ENCODE measurements around the gene ESYT2. TPM values are rescaled to one million over a fixed set of nuclear protein-coding genes. Genes with fewer than 3 reads are reported as not detected.

The ESYT2 gene
- total RNA-seq, 1 experiment from 2014 or later, result 59.4 TPM

- no peaks in the 10 kb centered on the region for H3K4me1 Mint-ChIP-seq (ENCODE audit: low read depth, unreplicated experiment)
- ChIA-PET CTCF (no interaction called here), POLR2A (no interaction called here)
- no peaks in the 10 kb centered on the region for H3K9me3 Mint-ChIP-seq (ENCODE audit: unreplicated experiment)
- no peak for TF ChIP-seq CTCF (IDR thresholded peaks at IDR 0.05; ENCODE audit: insufficient read depth in 1 of 2, low read depth in 1 of 2, low read length in 1 of 2, severe bottlenecking in 1 of 2, unreplicated experiment in 1 of 2)
- no peaks in the 10 kb centered on the region for H3K27me3 Mint-ChIP-seq (ENCODE audit: insufficient read depth, unreplicated experiment)
- no peaks in the 10 kb centered on the region for H3K36me3 ChIP-seq (ENCODE audit: control insufficient read depth, insufficient read depth, low read length)
- H3K27ac Mint-ChIP-seq (ENCODE audit: unreplicated experiment), result no peak overlapping the region
- H3K4me1 ChIP-seq, result no peaks in the 10 kb centered on the region
- H3K9me3 ChIP-seq, result no peaks in the 10 kb centered on the region
- H3K4me3 ChIP-seq (ENCODE audit: low read depth, low read length), result no peak overlapping the region
- no peak overlapping the region for H3K4me3 Mint-ChIP-seq (ENCODE audit: unreplicated experiment)
- H3K27me3 ChIP-seq (replicated peaks; ENCODE audit: control insufficient read depth, insufficient read depth, low read length), result no peaks in the 10 kb centered on the region
- intact Hi-C loops (cut with micrococcal nuclease; ENCODE audit: unreplicated experiment), result no loop called here
- peaks cover 47% of the 10 kb centered on the region for H3K36me3 Mint-ChIP-seq (ENCODE audit: insufficient read depth, unreplicated experiment)
- no peak for DNase-seq
- no TSS peak for BruUV-seq (replicated peaks)
Observed at GRCh38 chr7:158751199-158751598, 78.1 kb downstream of the ESYT2 start.

GRCh38 chr7:158750702-158751101 lies 78.6 kb downstream of the ESYT2 start:
- H3K36me3 Mint-ChIP-seq (ENCODE audit: insufficient read depth, unreplicated experiment), result peaks cover 49% of the 10 kb centered on the region
- CTCF ChIA-PET, result no interaction called here
- no peak overlapping the region for H3K27ac Mint-ChIP-seq (ENCODE audit: unreplicated experiment)
- no peaks in the 10 kb centered on the region for H3K4me1 ChIP-seq
- H3K27me3 Mint-ChIP-seq (ENCODE audit: insufficient read depth, unreplicated experiment), result no peaks in the 10 kb centered on the region
- no peaks in the 10 kb centered on the region for H3K9me3 Mint-ChIP-seq (ENCODE audit: unreplicated experiment)
- no peaks in the 10 kb centered on the region for H3K9me3 ChIP-seq
- no peaks in the 10 kb centered on the region for H3K27me3 ChIP-seq (replicated peaks; ENCODE audit: control insufficient read depth, insufficient read depth, low read length)
- H3K4me3 Mint-ChIP-seq (ENCODE audit: unreplicated experiment), result no peak overlapping the region
- BruUV-seq (replicated peaks), result no TSS peak
- no peaks in the 10 kb centered on the region for H3K4me1 Mint-ChIP-seq (ENCODE audit: low read depth, unreplicated experiment)
- intact Hi-C loops (cut with micrococcal nuclease; ENCODE audit: unreplicated experiment), result no loop called here
- DNase-seq, result no peak
- POLR2A ChIA-PET, result no interaction called here
- no peak overlapping the region for H3K4me3 ChIP-seq (ENCODE audit: low read depth, low read length)
- no peak for TF ChIP-seq CTCF (IDR thresholded peaks at IDR 0.05; ENCODE audit: insufficient read depth in 1 of 2, low read depth in 1 of 2, low read length in 1 of 2, severe bottlenecking in 1 of 2, unreplicated experiment in 1 of 2)
- H3K36me3 ChIP-seq (ENCODE audit: control insufficient read depth, insufficient read depth, low read length), result no peaks in the 10 kb centered on the region

- no peaks in the 10 kb centered on the region for H3K27me3 Mint-ChIP-seq (ENCODE audit: insufficient read depth, unreplicated experiment)
- intact Hi-C loops (cut with micrococcal nuclease; ENCODE audit: unreplicated experiment), result no loop called here
- H3K4me1 Mint-ChIP-seq (ENCODE audit: low read depth, unreplicated experiment), result no peaks in the 10 kb centered on the region
- BruUV-seq (replicated peaks), result no TSS peak
- H3K27me3 ChIP-seq (replicated peaks; ENCODE audit: control insufficient read depth, insufficient read depth, low read length), result no peaks in the 10 kb centered on the region
- no peak for DNase-seq
- H3K4me3 Mint-ChIP-seq (ENCODE audit: unreplicated experiment), result no peak overlapping the region
- no peaks in the 10 kb centered on the region for H3K9me3 ChIP-seq
- ChIA-PET CTCF (no interaction called here), POLR2A (no interaction called here)
- TF ChIP-seq CTCF (IDR thresholded peaks at IDR 0.05; ENCODE audit: insufficient read depth in 1 of 2, low read depth in 1 of 2, low read length in 1 of 2, severe bottlenecking in 1 of 2, unreplicated experiment in 1 of 2), result no peak
- no peak overlapping the region for H3K4me3 ChIP-seq (ENCODE audit: low read depth, low read length)
- no peaks in the 10 kb centered on the region for H3K4me1 ChIP-seq
- H3K27ac Mint-ChIP-seq (ENCODE audit: unreplicated experiment), result no peak overlapping the region
- peaks cover 50% of the 10 kb centered on the region for H3K36me3 Mint-ChIP-seq (ENCODE audit: insufficient read depth, unreplicated experiment)
- H3K9me3 Mint-ChIP-seq (ENCODE audit: unreplicated experiment), result no peaks in the 10 kb centered on the region
- H3K36me3 ChIP-seq (ENCODE audit: control insufficient read depth, insufficient read depth, low read length), result no peaks in the 10 kb centered on the region
Observed at GRCh38 chr7:158749396-158749795, 79.9 kb downstream of the ESYT2 start.

Measured in Caco-2 (cell line).